Measurements from ENCODE around the gene SMC5.

DNA sequence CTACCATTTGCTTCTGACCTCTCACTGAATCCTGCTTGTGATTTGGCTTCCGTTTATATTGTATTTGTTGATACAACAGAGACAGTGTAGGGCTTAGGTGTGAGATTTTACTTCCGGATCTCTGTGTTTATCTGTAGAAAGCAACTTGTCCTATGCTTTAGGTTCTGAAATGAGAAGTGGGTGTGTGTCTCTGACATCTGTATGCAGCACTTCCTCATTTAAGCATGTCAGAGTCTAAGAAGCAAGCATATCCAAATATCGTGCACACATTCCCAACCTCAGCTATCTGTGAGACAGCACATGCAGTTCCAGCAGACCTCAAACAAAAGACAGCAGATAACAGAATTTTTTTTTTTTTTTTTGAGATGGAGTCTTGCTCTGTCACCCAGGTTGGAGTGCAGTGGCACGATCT lies 139.4 kb downstream of the SMC5 start:
- TF ChIP-seq, protein P1, sequence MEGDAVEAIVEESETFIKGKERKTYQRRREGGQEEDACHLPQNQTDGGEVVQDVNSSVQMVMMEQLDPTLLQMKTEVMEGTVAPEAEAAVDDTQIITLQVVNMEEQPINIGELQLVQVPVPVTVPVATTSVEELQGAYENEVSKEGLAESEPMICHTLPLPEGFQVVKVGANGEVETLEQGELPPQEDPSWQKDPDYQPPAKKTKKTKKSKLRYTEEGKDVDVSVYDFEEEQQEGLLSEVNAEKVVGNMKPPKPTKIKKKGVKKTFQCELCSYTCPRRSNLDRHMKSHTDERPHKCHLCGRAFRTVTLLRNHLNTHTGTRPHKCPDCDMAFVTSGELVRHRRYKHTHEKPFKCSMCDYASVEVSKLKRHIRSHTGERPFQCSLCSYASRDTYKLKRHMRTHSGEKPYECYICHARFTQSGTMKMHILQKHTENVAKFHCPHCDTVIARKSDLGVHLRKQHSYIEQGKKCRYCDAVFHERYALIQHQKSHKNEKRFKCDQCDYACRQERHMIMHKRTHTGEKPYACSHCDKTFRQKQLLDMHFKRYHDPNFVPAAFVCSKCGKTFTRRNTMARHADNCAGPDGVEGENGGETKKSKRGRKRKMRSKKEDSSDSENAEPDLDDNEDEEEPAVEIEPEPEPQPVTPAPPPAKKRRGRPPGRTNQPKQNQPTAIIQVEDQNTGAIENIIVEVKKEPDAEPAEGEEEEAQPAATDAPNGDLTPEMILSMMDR (IDR thresholded peaks at IDR 0.05 in 4 of 5, conservative IDR thresholded peaks at IDR 0.05 in 1 of 5) = no peak
- no peak for TF ChIP-seq POLR2A (IDR thresholded peaks at IDR 0.05)

Data from gastrocnemius medialis (tissue), 4 donors.